Neural cell (in vitro differentiated cells): ENCODE results near the gene GNL3L.

Experiments used
- CTCF ChIP-seq: fragments of 450-650 bp; IDR thresholded peaks from 2 replicates; pipeline ENCODE4 v1.5.1; 2014; ENCODE audit warnings: antibody characterized with exemption, mild to moderate bottlenecking, moderate library complexity; ENCODE audit not compliant: poor library complexity, severe bottlenecking
- MXI1 ChIP-seq: fragments of 450-650 bp; conservative IDR thresholded peaks from 2 replicates; pipeline ENCODE4 v1.6.1; 2014; ENCODE audit warnings: antibody characterized with exemption, mild to moderate bottlenecking; ENCODE audit not compliant: poor library complexity, severe bottlenecking
- SMC3 ChIP-seq: fragments of 450-650 bp; conservative IDR thresholded peaks from 2 replicates; pipeline ENCODE4 v1.6.1; 2014; ENCODE audit warnings: antibody characterized with exemption, mild to moderate bottlenecking, moderate library complexity; ENCODE audit not compliant: poor library complexity

DNA sequence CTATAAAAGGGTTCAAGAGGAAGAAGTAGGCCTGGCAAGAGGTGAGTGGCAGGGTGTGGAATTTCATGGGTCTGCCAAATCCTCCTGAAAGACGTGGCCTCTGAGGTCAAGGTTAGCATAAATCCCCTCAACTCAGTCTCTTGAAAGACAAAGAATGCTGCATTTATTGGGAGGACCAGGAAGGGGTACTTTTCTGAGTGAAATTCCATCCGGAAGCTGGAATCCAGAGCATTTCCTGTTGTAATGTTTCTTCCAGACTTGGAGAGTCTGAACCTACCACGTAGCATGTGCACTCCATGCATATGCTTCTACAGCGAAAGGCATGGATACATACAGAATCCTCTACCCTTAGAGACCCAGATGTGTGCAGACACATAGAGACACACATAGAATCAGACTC lies 20.6 kb upstream of the GNL3L start:
- TF ChIP-seq CTCF (no peak), SMC3 (no peak), MXI1 (no peak)
